SK-N-SH (cell line): ENCODE data around the gene ARHGAP5. TPM values are rescaled to one million over a fixed set of nuclear protein-coding genes. Genes with fewer than 3 reads are reported as not detected.

Experiments
- CTCF ChIA-PET: fragments of 300-600, 350-600 bp; formaldehyde crosslinking; extraction: SDS; loops from one replicate; lab custom pipeline; 2021; lab: Yijun Ruan, JAX
- POLR2A ChIA-PET: fragments of 350-600 bp; sonication (Branson Sonifier 250); formaldehyde crosslinking; extraction: SDS; loops from one replicate; lab custom pipeline; 2020; ENCODE audit warnings: antibody characterized with exemption, inconsistent platforms; lab: Yijun Ruan, JAX
- DNase-seq: peaks from one replicate; pipeline ENCODE4 v3.0.0; 2012
- H2AFZ ChIP-seq: fragments of 200-600 bp; sonication (generic); 2 replicates; pipeline ENCODE4 v1.8.1; 2016; ENCODE audit warnings: antibody characterized with exemption, mild to moderate bottlenecking, low read depth
- H3F3A ChIP-seq: fragments of 200-600 bp; sonication (generic); replicated peaks from 2 replicates; pipeline ENCODE3; 2016; ENCODE audit warnings: antibody characterized with exemption, mild to moderate bottlenecking; ENCODE audit not compliant: insufficient read depth
- H3K27ac ChIP-seq, 2 experiments: fragments of 200-500 bp in 1 of 2; fragments of 200-600 bp in 1 of 2; sonication (Bioruptor generic) in 1 of 2; sonication (generic), shearing (Covaris generic) in 1 of 2; 2 replicates each; pipeline versions ENCODE4 v1.5.1 to v1.6.1; 2014 to 2016; ENCODE audit warnings: low read depth in 2 of 2, inconsistent platforms in 1 of 2, low read length in 1 of 2, mild to moderate bottlenecking in 1 of 2, mixed read lengths in 1 of 2
- H3K27me3 ChIP-seq: fragments of 200-600 bp; sonication (generic), shearing (Covaris generic); 2 replicates; pipeline ENCODE4 v1.6.1; 2016; ENCODE audit warnings: mixed run types; ENCODE audit not compliant: insufficient read depth
- H3K36me3 ChIP-seq, 2 experiments: fragments of 200-500 bp in 1 of 2; fragments of 200-600 bp in 1 of 2; sonication (Bioruptor generic) in 1 of 2; sonication (generic) in 1 of 2; replicated peaks in 1 of 2; 2 replicates each; pipeline versions ENCODE3 to v1.5.1; 2014 to 2016; ENCODE audit warnings: low read length in 1 of 2, mild to moderate bottlenecking in 1 of 2; ENCODE audit not compliant: insufficient read depth in 2 of 2, control insufficient read depth in 1 of 2
- H3K4me1 ChIP-seq, 2 experiments: fragments of 200-500 bp in 1 of 2; fragments of 200-600 bp in 1 of 2; sonication (Bioruptor generic) in 1 of 2; sonication (generic), shearing (Covaris generic) in 1 of 2; 2 replicates each; pipeline versions ENCODE4 v1.5.1 to v1.6.1; 2014 to 2016; ENCODE audit warnings: low read depth in 1 of 2, low read length in 1 of 2, mixed run types in 1 of 2; ENCODE audit not compliant: insufficient read depth in 2 of 2, control insufficient read depth in 1 of 2
- H3K4me2 ChIP-seq: fragments of 200-600 bp; sonication (generic), shearing (Covaris generic); 2 replicates; pipeline ENCODE4 v1.6.1; 2017; ENCODE audit warnings: mixed run types
- H3K4me3 ChIP-seq, 2 experiments: fragments of 200-500 bp in 1 of 2; fragments of 200-600 bp in 1 of 2; sonication (Bioruptor generic) in 1 of 2; sonication (generic), shearing (Covaris generic) in 1 of 2; 2 replicates each; pipeline versions ENCODE4 v1.5.1 to v1.8.1; 2014 to 2016; ENCODE audit warnings: low read depth in 2 of 2, inconsistent platforms in 1 of 2, low read length in 1 of 2, mild to moderate bottlenecking in 1 of 2, mixed read lengths in 1 of 2, moderate library complexity in 1 of 2
- H3K79me2 ChIP-seq: fragments of 200-600 bp; sonication (generic); 2 replicates; pipeline ENCODE4 v1.8.1; 2017; ENCODE audit warnings: mild to moderate bottlenecking; ENCODE audit not compliant: insufficient read depth
- H3K9ac ChIP-seq: fragments of 200-600 bp; sonication (generic); 2 replicates; pipeline ENCODE4 v1.6.1; 2017; ENCODE audit warnings: mixed run types
- H3K9me2 ChIP-seq: fragments of 200-600 bp; sonication (generic); 2 replicates; pipeline ENCODE4 v1.6.1; 2017; ENCODE audit warnings: mixed run types
- H3K9me3 ChIP-seq: fragments of 200-600 bp; sonication (generic); 2 replicates; pipeline ENCODE4 v1.6.1; 2017; ENCODE audit warnings: mixed run types, mild to moderate bottlenecking, moderate library complexity
- H4K20me1 ChIP-seq: fragments of 200-600 bp; sonication (generic); 2 replicates; pipeline ENCODE4 v1.6.1; 2017; ENCODE audit warnings: mild to moderate bottlenecking, mixed run types; ENCODE audit not compliant: insufficient read depth
- CHD2 ChIP-seq: fragments of 150-350 bp; IDR thresholded peaks from 2 replicates; pipeline ENCODE4 v1.6.1; 2018; ENCODE audit warnings: low read length; ENCODE audit not compliant: partially characterized antibody
- ELF1 ChIP-seq: IDR thresholded peaks from 2 replicates; pipeline ENCODE4 v1.4.0; 2012
- EP300 ChIP-seq, 2 experiments: IDR thresholded peaks; 2 replicates each; pipeline versions ENCODE4 v1.4.0 to v1.6.1; 2012; ENCODE audit warnings: borderline replicate concordance in 1 of 2, low read depth in 1 of 2, low read length in 1 of 2
- EZH2phosphoT487 ChIP-seq: fragments of 200-600 bp; sonication (generic); IDR thresholded peaks from 2 replicates; pipeline ENCODE4 v1.6.1; 2017; ENCODE audit warnings: low read depth, mixed run types, mild to moderate bottlenecking, antibody characterized with exemption, moderate library complexity, borderline replicate concordance
- FOSL2 ChIP-seq: IDR thresholded peaks from 2 replicates; pipeline ENCODE4 v1.4.0; 2012; ENCODE audit warnings: low read depth, mild to moderate bottlenecking, moderate library complexity, borderline replicate concordance
- FOXJ3 ChIP-seq: sonication (generic); formaldehyde crosslinking; IDR thresholded peaks from 2 replicates; pipeline ENCODE4 v1.5.1; 2020; ENCODE audit warnings: mild to moderate bottlenecking, missing genetic modification reagents
- GATA2 ChIP-seq: sonication (generic); formaldehyde crosslinking; IDR thresholded peaks from 2 replicates; pipeline ENCODE4 v1.5.0; 2020; ENCODE audit warnings: mild to moderate bottlenecking, missing genetic modification reagents
- JUND ChIP-seq: IDR thresholded peaks from 2 replicates; pipeline ENCODE4 v1.4.0; 2012
- MEF2A ChIP-seq: IDR thresholded peaks from 2 replicates; pipeline ENCODE4 v1.4.0; 2012; ENCODE audit warnings: low read depth, borderline replicate concordance
- MXI1 ChIP-seq: IDR thresholded peaks from 2 replicates; pipeline ENCODE4 v1.6.1; 2012; ENCODE audit warnings: mild to moderate bottlenecking, low read depth, low read length, improper control_type of control experiment
- NFIC ChIP-seq: IDR thresholded peaks from 2 replicates; pipeline ENCODE4 v1.4.0; 2012; ENCODE audit warnings: borderline replicate concordance
- NRF1 ChIP-seq: IDR thresholded peaks from 2 replicates; pipeline ENCODE4 v1.6.1; 2012; ENCODE audit warnings: low read depth, mild to moderate bottlenecking, low read length
- PBX3 ChIP-seq: IDR thresholded peaks from 2 replicates; pipeline ENCODE4; 2012
- RAD21 ChIP-seq: IDR thresholded peaks from 2 replicates; pipeline ENCODE4 v1.6.1; 2012; ENCODE audit warnings: mild to moderate bottlenecking, low read length
- TCF12 ChIP-seq: IDR thresholded peaks from 2 replicates; pipeline ENCODE4 v1.4.0; 2012
- TEAD4 ChIP-seq: IDR thresholded peaks from 2 replicates; pipeline ENCODE4 v1.4.0; 2012; ENCODE audit warnings: mild to moderate bottlenecking, borderline replicate concordance; ENCODE audit not compliant: insufficient read depth
- ZBTB33 ChIP-seq: IDR thresholded peaks from 2 replicates; pipeline ENCODE4 v1.4.0; 2012; ENCODE audit warnings: low read depth, borderline replicate concordance
- WGBS: methylation state at CpG from one replicate; pipeline ENCODE4 v1.1.6; 2017; ENCODE audit warnings: low lambda C conversion rate; 5-methylcytosine and 5-hydroxymethylcytosine counted together
- polyA plus RNA-seq, 3 experiments: library from polyadenylated mRNA; depleted of rRNA; stranded (reverse); fragments of >200 nt; gene quantifications; 2 replicates each; pipeline ENCODE4 v1.2.3, GENCODE V29; 2012
- TF ChIP-seq, protein P1 (sequence below): IDR thresholded peaks from 2 replicates; pipeline ENCODE4 v1.4.0; 2012; ENCODE audit warnings: low read depth, borderline replicate concordance
- TF ChIP-seq, protein P2 (sequence below): fragments of 200-600 bp; sonication (generic); IDR thresholded peaks from 2 replicates; pipeline ENCODE4 v1.6.1; 2017; ENCODE audit warnings: antibody characterized with exemption, mild to moderate bottlenecking, moderate library complexity
- TF ChIP-seq, protein P3 (sequence below): IDR thresholded peaks from 2 replicates; pipeline ENCODE4 v1.4.0; 2012; ENCODE audit warnings: low read depth

ARHGAP5 gene
- polyA plus RNA-seq, 1 of the 3 experiments (the other 2 are of a cell fraction), result 7.2 TPM

GRCh38 chr14:32083315-32083624 lies 6.2 kb downstream of the ARHGAP5 start (continued):
- TF ChIP-seq PBX3 (no peak), RAD21 (no peak), TEAD4 (no peak), FOSL2 (no peak), EZH2phosphoT487 (no peak)
- TF ChIP-seq, protein P1, sequence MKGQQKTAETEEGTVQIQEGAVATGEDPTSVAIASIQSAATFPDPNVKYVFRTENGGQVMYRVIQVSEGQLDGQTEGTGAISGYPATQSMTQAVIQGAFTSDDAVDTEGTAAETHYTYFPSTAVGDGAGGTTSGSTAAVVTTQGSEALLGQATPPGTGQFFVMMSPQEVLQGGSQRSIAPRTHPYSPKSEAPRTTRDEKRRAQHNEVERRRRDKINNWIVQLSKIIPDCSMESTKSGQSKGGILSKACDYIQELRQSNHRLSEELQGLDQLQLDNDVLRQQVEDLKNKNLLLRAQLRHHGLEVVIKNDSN, result no peak

DNA sequence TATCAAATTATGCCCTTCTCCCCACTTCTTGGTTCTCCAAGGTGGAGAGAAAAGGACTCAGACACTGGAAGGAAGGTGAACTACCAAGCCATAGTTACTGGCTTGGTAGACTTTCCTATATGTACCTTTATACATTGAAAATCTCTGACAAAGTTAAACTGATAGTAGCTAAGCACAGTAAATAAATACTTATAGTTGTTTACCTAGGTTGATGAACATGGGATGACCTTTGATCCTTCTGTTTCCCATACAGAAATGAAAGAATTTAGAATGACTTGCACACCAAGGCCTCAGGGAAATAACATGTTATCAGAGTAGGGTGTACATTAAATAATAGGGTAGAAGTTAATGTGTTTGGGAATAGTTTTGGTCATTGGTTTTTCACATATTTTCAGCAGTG lies 6.7 kb downstream of the ARHGAP5 start:
- H3F3A ChIP-seq, result no peaks in the 10 kb centered on the region
- no peak overlapping the region for H3K4me2 ChIP-seq
- H3K79me2 ChIP-seq, result peaks cover 100% of the 10 kb centered on the region
- H3K27me3 ChIP-seq, result no peaks in the 10 kb centered on the region
- H3K9me2 ChIP-seq, result no peaks in the 10 kb centered on the region
- no peak overlapping the region for H3K27ac ChIP-seq
- peaks cover 8 to 22% of the 10 kb centered on the region in 2 experiments; a peak in 3 of 4 replicates for H3K4me1 ChIP-seq
- H3K36me3 ChIP-seq, result peaks cover 0 to 8% of the 10 kb centered on the region in 2 experiments
- TF ChIP-seq MEF2A (no peak), NRF1 (no peak), TCF12 (no peak), FOXJ3 (CRISPR knock-in tag) (no peak), TEAD4 (no peak), NFIC (no peak), EZH2phosphoT487 (no peak), ELF1 (no peak)
- no peaks in the 10 kb centered on the region for H3K9me3 ChIP-seq
- H3K9ac ChIP-seq, result no peak overlapping the region
- ChIA-PET POLR2A (no interaction called here), CTCF (interaction anchor here (1.1 kb wide), 1 partner anchor 11 kb away, joined by 3 read pairs; no protein-coding TSS in a partner anchor)
- H4K20me1 ChIP-seq, result peaks cover 96% of the 10 kb centered on the region
- no peak overlapping the region for H3K4me3 ChIP-seq
- H2AFZ ChIP-seq, result no peak overlapping the region
- no peak for DNase-seq

DNA sequence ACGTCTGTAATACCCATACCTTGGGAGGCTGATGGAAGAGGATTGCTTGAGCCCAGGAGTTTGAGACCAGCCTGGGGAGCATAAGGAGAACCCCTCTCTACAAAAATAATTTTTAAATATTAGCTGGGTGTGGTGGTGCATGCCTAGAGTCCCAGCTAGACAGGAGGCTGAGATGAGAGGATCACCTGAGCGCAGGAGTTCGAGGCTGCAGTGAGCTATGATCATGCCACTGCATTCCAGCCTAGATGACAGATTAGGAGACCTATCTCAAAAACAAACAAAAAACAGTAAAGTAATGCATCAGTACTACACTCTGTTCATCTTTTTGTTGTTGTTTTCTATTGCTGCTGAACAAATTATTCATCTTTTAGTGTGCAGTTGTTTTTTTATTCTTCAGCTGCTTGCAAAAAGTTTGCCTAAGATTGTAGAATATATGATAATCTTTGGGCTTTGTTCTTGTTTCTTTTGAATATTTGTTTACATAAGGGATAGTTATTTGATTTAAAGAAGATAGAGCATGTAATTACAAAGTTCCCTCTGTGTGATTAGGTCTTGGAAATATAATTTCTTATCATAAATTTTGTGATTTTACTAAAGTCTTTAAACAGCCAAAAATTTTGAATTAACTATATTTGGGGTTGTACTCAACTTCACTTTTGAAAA lies 8.2 kb downstream of the ARHGAP5 start:
- no peak overlapping the region for H3K4me2 ChIP-seq
- no peaks in the 10 kb centered on the region for H3K9me2 ChIP-seq
- peaks cover under 1 to 15% of the 10 kb centered on the region in 2 experiments for H3K36me3 ChIP-seq
- peaks cover 3 to 22% of the 10 kb centered on the region in 2 experiments; a peak in 3 of 4 replicates for H3K4me1 ChIP-seq
- peaks cover 97% of the 10 kb centered on the region for H4K20me1 ChIP-seq
- peaks cover 100% of the 10 kb centered on the region for H3K79me2 ChIP-seq
- ChIA-PET CTCF (interaction anchor here (1.1 kb wide), 1 partner anchor 15 kb away, joined by 4 read pairs; no protein-coding TSS in a partner anchor), POLR2A (no interaction called here)
- no peaks in the 10 kb centered on the region for H3K9me3 ChIP-seq
- no peaks in the 10 kb centered on the region for H3K27me3 ChIP-seq
- TF ChIP-seq RAD21 (no peak), JUND (no peak), GATA2 (CRISPR knock-in tag) (no peak), MXI1 (no peak), MEF2A (no peak), EP300 (IDR thresholded peaks at IDR 0.05; ENCODE audit: borderline replicate concordance in 1 of 2, low read depth in 1 of 2, low read length in 1 of 2) (no peak), CHD2 (no peak), ZBTB33 (no peak)
- TF ChIP-seq, protein P2, sequence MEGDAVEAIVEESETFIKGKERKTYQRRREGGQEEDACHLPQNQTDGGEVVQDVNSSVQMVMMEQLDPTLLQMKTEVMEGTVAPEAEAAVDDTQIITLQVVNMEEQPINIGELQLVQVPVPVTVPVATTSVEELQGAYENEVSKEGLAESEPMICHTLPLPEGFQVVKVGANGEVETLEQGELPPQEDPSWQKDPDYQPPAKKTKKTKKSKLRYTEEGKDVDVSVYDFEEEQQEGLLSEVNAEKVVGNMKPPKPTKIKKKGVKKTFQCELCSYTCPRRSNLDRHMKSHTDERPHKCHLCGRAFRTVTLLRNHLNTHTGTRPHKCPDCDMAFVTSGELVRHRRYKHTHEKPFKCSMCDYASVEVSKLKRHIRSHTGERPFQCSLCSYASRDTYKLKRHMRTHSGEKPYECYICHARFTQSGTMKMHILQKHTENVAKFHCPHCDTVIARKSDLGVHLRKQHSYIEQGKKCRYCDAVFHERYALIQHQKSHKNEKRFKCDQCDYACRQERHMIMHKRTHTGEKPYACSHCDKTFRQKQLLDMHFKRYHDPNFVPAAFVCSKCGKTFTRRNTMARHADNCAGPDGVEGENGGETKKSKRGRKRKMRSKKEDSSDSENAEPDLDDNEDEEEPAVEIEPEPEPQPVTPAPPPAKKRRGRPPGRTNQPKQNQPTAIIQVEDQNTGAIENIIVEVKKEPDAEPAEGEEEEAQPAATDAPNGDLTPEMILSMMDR, result no peak
- TF ChIP-seq, protein P3, sequence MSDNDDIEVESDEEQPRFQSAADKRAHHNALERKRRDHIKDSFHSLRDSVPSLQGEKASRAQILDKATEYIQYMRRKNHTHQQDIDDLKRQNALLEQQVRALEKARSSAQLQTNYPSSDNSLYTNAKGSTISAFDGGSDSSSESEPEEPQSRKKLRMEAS, result no peak
- H3K9ac ChIP-seq, result no peak overlapping the region
- 94% methylated on average over 3 of the region's 3 CpGs for WGBS
- no peak for DNase-seq
- no peak overlapping the region for H3K4me3 ChIP-seq
- H3K27ac ChIP-seq, result no peak overlapping the region
- no peak overlapping the region for H2AFZ ChIP-seq
- no peaks in the 10 kb centered on the region for H3F3A ChIP-seq
